Heart right ventricle (tissue), 16 donors: ENCODE measurements around the gene IGFBP1. TPM values are rescaled to one million over a fixed set of nuclear protein-coding genes. Genes with fewer than 3 reads are reported as not detected.
"Not testable (repeated sequence)": the region's sequence is repeated elsewhere in the genome, so short reads cannot be mapped to it uniquely, and the experiment has no call there.

Experiments used
- ATAC-seq, 8 donors: fragments of 200-7000 bp; cut with Tn5 transposase; one replicate each; pipeline ENCODE4 v1.9.1; 2020; ENCODE audit warnings: mild to moderate bottlenecking in 8 of 8, moderate library complexity in 8 of 8, moderate number of reproducible peaks in 1 of 8
- DNase-seq, 2 donors: peaks; one replicate each; pipeline ENCODE4 v3.0.0-alpha.2; 2020
- H3K27ac ChIP-seq, 10 donors: fragments of 200-600 bp; sonication (generic) in 2 of 10; one replicate each; pipeline versions ENCODE4 v1.5.0 to v1.8.0; 2020 to 2022; ENCODE audit warnings: mild to moderate bottlenecking in 3 of 10
- H3K27me3 ChIP-seq, 7 donors: fragments of 200-600 bp; one replicate each; pipeline ENCODE4 v1.8.0; 2021 to 2022; ENCODE audit warnings: mild to moderate bottlenecking in 2 of 7
- H3K36me3 ChIP-seq, 9 donors: fragments of 200-600 bp; sonication (generic) in 1 of 9; one replicate each; pipeline versions ENCODE4 v1.5.0 to v1.8.0; 2020 to 2022; ENCODE audit warnings: mild to moderate bottlenecking in 2 of 9
- H3K4me1 ChIP-seq, 9 donors: fragments of 200-600 bp; sonication (generic) in 1 of 9; one replicate each; pipeline versions ENCODE4 v1.5.0 to v1.8.0; 2020 to 2022; ENCODE audit warnings: mild to moderate bottlenecking in 4 of 9
- H3K4me3 ChIP-seq, 10 donors: fragments of 200-600 bp; sonication (generic) in 2 of 10; one replicate each; pipeline versions ENCODE4 v1.5.0 to v1.8.0; 2020 to 2022; ENCODE audit warnings: mild to moderate bottlenecking in 7 of 10, moderate library complexity in 2 of 10
- H3K9me3 ChIP-seq, 11 donors: fragments of 200-600 bp in 10 of 11; sonication (generic) in 2 of 11; one replicate each; pipeline versions ENCODE4 v1.5.0 to v1.8.0; 2013 to 2022; ENCODE audit warnings: mild to moderate bottlenecking in 2 of 11, control low read depth in 1 of 11, moderate library complexity in 1 of 11
- WGBS, 2 donors: extraction: QIAGEN DNeasy Blood & Tissue Kit; methylation state at CpG; one replicate each; pipeline ENCODE4 v1.1.7; 2013; ENCODE audit warnings: inconsistent platforms in 1 of 2; 5-methylcytosine and 5-hydroxymethylcytosine counted together
- intact Hi-C, 10 donors: fragments of 100-400 bp; cut with DNase I; formaldehyde crosslinking; loops; one replicate each; pipeline versions ENCODE4 v1.11.1 to v1.14.2; 2022
- polyA plus RNA-seq, 2 donors: library from polyadenylated mRNA; stranded (reverse); fragments of 200-250 nt; gene quantifications; one replicate each; pipeline ENCODE4 v1.2.3, GENCODE V29; 2013
- total RNA-seq, 10 donors: library from RNA; stranded (reverse); fragmentation: NEBNext Ultra II Directional in 3 of 10; extraction: Animal tissue kit (Norgen Biotek cat#: 25700) in 3 of 10; gene quantifications; one replicate each; pipeline versions ENCODE4 v1.2.1 to v1.2.4, GENCODE V29; 2021 to 2023
- TF ChIP-seq, protein P1 (sequence below), 9 donors: fragments of 200-600 bp; sonication (generic) in 2 of 9; IDR thresholded peaks; one replicate each; pipeline versions ENCODE4 v1.5.0 to v1.8.0; 2021 to 2022; ENCODE audit warnings: antibody characterized with exemption in 9 of 9, mild to moderate bottlenecking in 5 of 9, moderate library complexity in 1 of 9
- donor health status: Arrhythmogenic right ventricular cardiomyopathy.
- donor health status: ischemic (EF 13 %, LVEDD 7.1; RV severe dilation, severe dysfunction).
- donor health status: healthy with polysubstance abuse.
- donor health status: DM: no; HTN: yes; CAD: no.
- donor health status: DM: no; HTN: no; CAD: no.
- donor health status: ischemic (EF 25% LVEDD 6.9; RV normal size, moderate dysfunction).
- donor health status: ischemic (EF 25% LVEDD 5.7; RV mildly dilated, moderate dysfunction).
- donor health status: healthy.
- donor health status: DM: yes; HTN: yes; CAD: no.
- donor health status: Ischemic cardiomyopathy.
- donor health status: ischemic (EF 35%, LVEDD 5.7; RV mildly dilated, moderate dysfunction).
- donor health status: nonischemic (EF 11% LVEDD 7.7; RV severe dilation, severe dysfunction).
- donor health status: DM: yes; HTN: yes; CAD: no.
- donor health status: PGD.
- donor health status: ischemic (EF 29% LVEDD 5.4; RV normal size, mild dysfunction).
- donor health status: nonischemic (EF 23%, LVEDD 6.1; RV moderate dilation, normal function).

IGFBP1 gene
- total and polyA plus RNA-seq, 12 donors = 0.03 TPM; not detected in 11

DNA sequence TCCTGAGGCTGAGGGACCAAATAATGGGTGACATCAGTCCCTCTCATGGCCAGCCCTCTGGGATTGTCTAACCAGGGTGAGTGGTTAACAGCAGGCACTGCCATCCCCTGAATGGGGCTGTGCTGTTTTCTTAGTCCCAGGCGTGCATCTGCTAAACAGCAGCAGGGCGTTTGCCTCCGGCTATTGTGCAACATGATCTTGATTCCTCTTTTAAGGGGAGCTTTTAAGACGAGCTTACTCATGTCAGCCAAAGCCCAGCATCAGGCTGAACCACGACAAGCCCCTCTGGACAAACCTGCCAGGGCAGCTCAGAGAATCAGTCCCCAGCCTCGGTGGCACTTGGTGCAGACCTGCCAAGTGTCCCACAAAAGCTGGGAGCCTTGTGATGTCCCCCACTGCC is 49.0 kb downstream of the IGFBP1 start:
- WGBS, 2 donors = 75 to 77% methylated on average over 6 of the region's 6 CpGs
- Histone ChIP-seq H3K27ac (no peak overlapping the region), H3K4me3 (no peak overlapping the region), H3K27me3 (no peaks in the 10 kb centered on the region), H3K36me3 (no peaks in the 10 kb centered on the region), H3K9me3 (no peaks in the 10 kb centered on the region), H3K4me1 (no peaks in the 10 kb centered on the region)
- TF ChIP-seq, protein P1, sequence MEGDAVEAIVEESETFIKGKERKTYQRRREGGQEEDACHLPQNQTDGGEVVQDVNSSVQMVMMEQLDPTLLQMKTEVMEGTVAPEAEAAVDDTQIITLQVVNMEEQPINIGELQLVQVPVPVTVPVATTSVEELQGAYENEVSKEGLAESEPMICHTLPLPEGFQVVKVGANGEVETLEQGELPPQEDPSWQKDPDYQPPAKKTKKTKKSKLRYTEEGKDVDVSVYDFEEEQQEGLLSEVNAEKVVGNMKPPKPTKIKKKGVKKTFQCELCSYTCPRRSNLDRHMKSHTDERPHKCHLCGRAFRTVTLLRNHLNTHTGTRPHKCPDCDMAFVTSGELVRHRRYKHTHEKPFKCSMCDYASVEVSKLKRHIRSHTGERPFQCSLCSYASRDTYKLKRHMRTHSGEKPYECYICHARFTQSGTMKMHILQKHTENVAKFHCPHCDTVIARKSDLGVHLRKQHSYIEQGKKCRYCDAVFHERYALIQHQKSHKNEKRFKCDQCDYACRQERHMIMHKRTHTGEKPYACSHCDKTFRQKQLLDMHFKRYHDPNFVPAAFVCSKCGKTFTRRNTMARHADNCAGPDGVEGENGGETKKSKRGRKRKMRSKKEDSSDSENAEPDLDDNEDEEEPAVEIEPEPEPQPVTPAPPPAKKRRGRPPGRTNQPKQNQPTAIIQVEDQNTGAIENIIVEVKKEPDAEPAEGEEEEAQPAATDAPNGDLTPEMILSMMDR (IDR thresholded peaks at IDR 0.05) = no peak
- DNase-seq = no peak
- no peak for ATAC-seq
- intact Hi-C loops = no loop called here

GRCh38 chr7:45937862-45938261 is 49.6 kb downstream of the IGFBP1 start:
- intact Hi-C loops = no loop called here
- no peaks in the 10 kb centered on the region for H3K4me1 ChIP-seq
- ATAC-seq (no peak), DNase-seq (no peak)
- H3K27ac ChIP-seq = no peak overlapping the region
- TF ChIP-seq, protein P1 (IDR thresholded peaks at IDR 0.05) = no peak
- no peak overlapping the region for H3K4me3 ChIP-seq
- no peaks in the 10 kb centered on the region for H3K9me3 ChIP-seq
- WGBS, 2 donors = 98 to 100% methylated on average over 2 of the region's 2 CpGs
- no peaks in the 10 kb centered on the region for H3K36me3 ChIP-seq
- H3K27me3 ChIP-seq = no peaks in the 10 kb centered on the region

DNA sequence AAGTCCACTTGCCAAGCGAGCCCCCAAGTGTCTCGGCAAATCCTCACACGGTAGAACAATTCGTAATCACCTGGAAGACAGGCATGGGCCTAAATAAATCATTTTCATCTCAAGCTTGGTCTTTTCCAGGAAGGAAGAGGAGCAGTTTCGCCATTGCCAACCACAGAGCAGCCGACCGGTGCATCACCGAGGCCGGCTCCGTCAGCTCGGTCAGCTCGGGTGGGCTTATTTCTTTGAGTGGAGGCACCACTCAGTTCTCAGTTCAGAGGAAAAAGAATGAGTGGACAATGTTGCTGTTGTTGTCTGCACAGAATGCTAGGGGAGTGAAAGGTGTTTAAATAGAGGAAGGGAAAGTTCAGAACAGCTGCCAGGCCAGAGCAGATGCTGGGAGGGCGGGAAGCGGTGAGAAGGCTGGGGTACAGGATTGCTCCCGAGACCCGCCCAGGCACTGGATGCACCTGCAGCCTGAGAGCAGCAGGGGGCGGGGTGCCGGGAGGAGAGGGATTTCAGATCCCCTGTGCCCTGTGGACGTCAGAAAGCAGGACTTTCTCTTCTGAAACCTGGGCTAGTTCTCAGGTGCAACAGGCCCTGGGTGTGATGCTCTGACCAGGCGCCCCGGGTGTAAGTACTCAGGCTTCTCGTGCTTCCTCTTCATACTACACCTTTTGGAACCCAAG is 50.5 kb downstream of the IGFBP1 start:
- no peaks in the 10 kb centered on the region for H3K27me3 ChIP-seq
- H3K4me3 ChIP-seq = no peak overlapping the region
- no peaks in the 10 kb centered on the region for H3K4me1 ChIP-seq
- 89 to 90% methylated on average over 22 of the region's 22 CpGs for WGBS, 2 donors
- no peaks in the 10 kb centered on the region for H3K9me3 ChIP-seq
- TF ChIP-seq, protein P1 (IDR thresholded peaks at IDR 0.05) = peak in 2 of 9 donors; percentile 11 to 18
- no peak for ATAC-seq
- no peaks in the 10 kb centered on the region for H3K36me3 ChIP-seq
- no peak for DNase-seq
- H3K27ac ChIP-seq = no peak overlapping the region
- intact Hi-C loops = no loop called here

- Histone ChIP-seq H3K27me3 (no peaks in the 10 kb centered on the region), H3K9me3 (no peaks in the 10 kb centered on the region), H3K4me3 (no peak overlapping the region), H3K27ac (no peak overlapping the region), H3K36me3 (no peaks in the 10 kb centered on the region), H3K4me1 (no peaks in the 10 kb centered on the region)
- intact Hi-C loops = no loop called here
- ATAC-seq = no peak
- no peak for DNase-seq
- WGBS, 2 donors = 97 to 98% methylated on average over 11 of the region's 11 CpGs
- TF ChIP-seq, protein P1 (IDR thresholded peaks at IDR 0.05) = no peak
These were observed 51.3 kb downstream of the IGFBP1 start for GRCh38 chr7:45939574-45939973.

GRCh38 chr7:45940237-45940781 is 52.0 kb downstream of the IGFBP1 start:
- H3K4me1 ChIP-seq, H3K27ac ChIP-seq, intact Hi-C loops, H3K9me3 ChIP-seq, H3K36me3 ChIP-seq, H3K27me3 ChIP-seq, ATAC-seq, DNase-seq: not testable (repeated sequence)
- H3K4me3 ChIP-seq = peak overlapping the region in 1 of 10 donors; percentile 18
- WGBS, 2 donors = 85 to 89% methylated on average over 14 of the region's 14 CpGs
